GM18499 (cell line): ENCODE results near the gene FBXL7.

Source experiments
- ATAC-seq: cut with Tn5 transposase; IDR thresholded peaks from one replicate; pipeline ENCODE4 v1.9.1; 2021; ENCODE audit warnings: moderate number of reproducible peaks; ENCODE audit not compliant: insufficient read depth, unreplicated experiment

Gene FBXL7

GRCh38 chr5:15904899-15905830 lies 405.2 kb downstream of the FBXL7 start:
- no peak for ATAC-seq

GRCh38 chr5:15914638-15915037 lies 414.7 kb downstream of the FBXL7 start:
- ATAC-seq, result no peak

- ATAC-seq, result no peak
Observed at GRCh38 chr5:15926586-15926985, 426.6 kb downstream of the FBXL7 start.

- no peak for ATAC-seq
Observed at GRCh38 chr5:15927710-15928380, 427.9 kb downstream of the FBXL7 start.

- ATAC-seq, result no peak
Observed at GRCh38 chr5:15929611-15930263, 429.8 kb downstream of the FBXL7 start.

- no peak for ATAC-seq
Observed at GRCh38 chr5:15932066-15932465, 432.1 kb downstream of the FBXL7 start.

- no peak for ATAC-seq
Observed at GRCh38 chr5:15933259-15934207, 433.6 kb downstream of the FBXL7 start.

GRCh38 chr5:15936505-15937245 lies 436.7 kb downstream of the FBXL7 start:
- no peak for ATAC-seq

GRCh38 chr5:15937708-15938107 lies 437.7 kb downstream of the FBXL7 start:
- no peak for ATAC-seq

- ATAC-seq, result no peak
Observed at GRCh38 chr5:15938186-15938585, 438.2 kb downstream of the FBXL7 start.

GRCh38 chr5:15938961-15939360 lies 439.0 kb downstream of the FBXL7 start:
- ATAC-seq, result no peak

- no peak for ATAC-seq
Observed at GRCh38 chr5:15940905-15941304, 440.9 kb downstream of the FBXL7 start.

- no peak for ATAC-seq
Observed at GRCh38 chr5:15943487-15943886, 443.5 kb downstream of the FBXL7 start.

- no peak for ATAC-seq
Observed at GRCh38 chr5:15946026-15946425, 446.0 kb downstream of the FBXL7 start.

- ATAC-seq, result no peak
Observed at GRCh38 chr5:15948190-15948589, 448.2 kb downstream of the FBXL7 start.

- ATAC-seq, result no peak
Observed at GRCh38 chr5:15951126-15951525, 451.1 kb downstream of the FBXL7 start.

- ATAC-seq, result no peak
Observed at GRCh38 chr5:15951550-15951949, 451.6 kb downstream of the FBXL7 start.

- no peak for ATAC-seq
Observed at GRCh38 chr5:15956622-15957021, 456.6 kb downstream of the FBXL7 start.

- ATAC-seq, result no peak
Observed at GRCh38 chr5:15957124-15957523, 457.1 kb downstream of the FBXL7 start.
